Measurements from ENCODE around the gene MFRP. TPM values are rescaled to one million over a fixed set of nuclear protein-coding genes. Genes with fewer than 3 reads are reported as not detected.

MFRP gene
- polyA plus RNA-seq, 3 donors, result not detected

GRCh38 chr11:119359365-119360214, 13.1 kb upstream of the MFRP start:
- DNase-seq (ENCODE audit: low read depth in 3 of 3, low spot score in 2 of 3), result no peak

DNA sequence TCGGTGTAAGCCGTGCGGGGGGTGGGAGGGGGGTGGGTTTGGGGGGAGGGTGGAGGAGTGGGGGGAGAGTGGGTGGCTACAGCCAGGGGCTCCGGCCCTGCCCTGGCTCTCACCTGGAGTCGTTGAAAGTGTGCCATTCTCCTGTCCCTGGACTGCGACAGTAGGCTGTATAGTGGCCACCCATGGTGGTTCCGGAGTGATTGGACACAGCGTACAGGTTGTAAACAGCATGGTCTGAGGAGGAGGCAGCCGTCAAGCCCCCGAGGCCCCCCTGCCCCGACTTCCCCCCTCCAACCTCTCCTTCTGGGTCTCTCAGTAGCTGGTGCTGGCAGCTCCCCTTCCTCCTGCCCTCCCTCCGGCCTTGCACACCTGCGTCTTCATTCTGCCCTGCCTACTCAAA, 10.6 kb upstream of the MFRP start:
- no peak for DNase-seq (ENCODE audit: low read depth in 3 of 3, low spot score in 2 of 3)

- DNase-seq (ENCODE audit: low read depth in 3 of 3, low spot score in 2 of 3), result no peak
Measured at GRCh38 chr11:119356349-119357031, 10.0 kb upstream of the MFRP start.

DNA sequence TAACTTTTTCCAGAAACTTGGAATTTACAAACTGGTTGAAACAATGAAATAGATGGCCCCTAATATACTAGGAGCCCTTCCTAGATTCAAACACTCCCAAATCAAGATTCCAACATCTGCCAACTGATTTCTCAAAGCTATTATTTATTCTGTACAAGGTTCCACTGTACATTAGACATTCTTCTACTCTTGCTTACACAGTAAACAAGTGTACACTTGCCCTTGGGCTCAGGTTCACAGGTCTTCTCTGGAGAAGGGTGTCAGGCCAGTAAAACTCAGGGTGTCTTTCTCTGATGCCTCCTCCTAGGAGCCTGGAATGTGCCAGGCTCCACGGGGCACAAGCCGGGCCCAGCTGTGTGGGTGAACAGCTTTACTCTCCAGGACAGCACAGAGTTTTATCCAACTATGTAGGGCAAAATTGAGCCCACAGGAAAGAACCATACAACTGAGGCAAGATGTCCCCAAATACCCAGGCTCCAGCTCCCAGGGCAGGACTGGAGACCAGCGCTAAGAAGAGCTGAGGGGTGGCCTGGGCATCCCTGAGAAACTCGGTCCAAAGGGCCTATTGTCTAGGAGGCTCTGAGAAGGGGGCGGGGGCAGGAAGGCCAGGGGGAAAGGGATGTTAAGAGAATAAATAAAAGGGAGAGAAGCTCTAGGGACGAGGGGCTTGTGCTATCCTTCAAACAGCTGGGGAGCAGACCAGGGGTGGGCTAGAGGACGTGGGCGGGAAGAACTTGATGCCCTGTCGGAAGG, 8.8 kb upstream of the MFRP start:
- no peak for DNase-seq (ENCODE audit: low read depth in 3 of 3, low spot score in 2 of 3)

GRCh38 chr11:119352857-119353260, 6.4 kb upstream of the MFRP start:
- no peak for DNase-seq (ENCODE audit: low read depth in 3 of 3, low spot score in 2 of 3)

- no peak for DNase-seq (ENCODE audit: low read depth in 3 of 3, low spot score in 2 of 3)
Measured at GRCh38 chr11:119351232-119351631, 4.7 kb upstream of the MFRP start.

DNA sequence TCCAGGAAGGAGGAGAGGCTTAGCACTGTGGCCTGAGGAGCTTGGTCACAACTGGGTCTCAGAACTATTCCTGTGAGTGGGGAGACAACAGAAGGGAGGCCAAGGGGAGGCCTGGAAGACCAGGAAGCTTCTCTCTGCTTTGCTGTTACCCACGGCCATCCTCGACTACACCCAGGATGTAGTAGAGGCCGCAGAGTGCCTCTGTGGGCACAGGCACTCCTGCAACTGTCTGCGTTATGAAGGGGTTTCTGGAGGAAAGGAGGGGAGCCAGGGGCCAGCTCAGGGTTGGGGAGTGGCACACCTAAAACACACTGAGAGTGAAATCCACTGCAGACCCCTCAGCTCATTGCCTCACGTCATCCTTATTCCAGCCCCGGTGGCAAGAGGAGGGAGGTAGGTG, 3.8 kb upstream of the MFRP start:
- no peak for DNase-seq (ENCODE audit: low read depth in 3 of 3, low spot score in 2 of 3)

DNA sequence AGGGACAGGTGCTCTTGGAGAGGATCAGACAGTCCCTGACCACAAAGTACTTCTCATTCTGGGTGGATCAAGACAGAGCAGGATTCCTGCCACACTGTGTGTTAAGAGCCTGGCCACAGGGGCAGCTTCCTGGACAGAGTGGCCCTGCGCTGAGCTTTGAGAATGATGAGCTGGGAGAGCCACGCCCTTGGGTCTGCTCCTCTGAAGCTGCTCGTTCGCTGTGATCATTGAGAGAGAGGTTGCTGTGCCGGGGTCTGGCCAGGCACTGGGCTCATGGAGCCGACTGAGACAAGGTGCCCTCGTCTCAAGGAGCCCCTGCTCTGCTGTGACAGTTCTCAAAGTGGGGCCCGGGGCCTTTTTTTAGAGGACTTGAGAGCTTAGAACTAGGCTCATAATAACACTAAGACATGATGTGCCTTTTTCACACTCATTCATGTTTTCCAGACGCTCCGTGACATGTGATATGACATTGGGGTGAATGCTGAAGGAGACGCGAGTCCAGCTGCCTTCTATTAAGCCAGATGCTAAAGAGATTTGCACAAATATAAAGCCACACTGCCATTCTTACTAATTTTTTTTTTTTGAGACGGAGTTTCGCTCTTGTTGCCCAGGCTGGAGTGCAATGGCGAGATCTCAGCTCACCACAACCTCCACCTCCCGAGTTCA, 1.6 kb upstream of the MFRP start:
- DNase-seq (ENCODE audit: low read depth in 3 of 3, low spot score in 2 of 3), result no peak

GRCh38 chr11:119347242-119347641, 737 bp upstream of the MFRP start:
- no peak for DNase-seq (ENCODE audit: low read depth in 3 of 3, low spot score in 2 of 3)

- DNase-seq (ENCODE audit: low read depth in 3 of 3, low spot score in 2 of 3), result no peak
Measured at GRCh38 chr11:119345685-119346084, 820 bp downstream of the MFRP start.

GRCh38 chr11:119344291-119345010, 2.1 kb downstream of the MFRP start:
- no peak for DNase-seq (ENCODE audit: low read depth in 3 of 3, low spot score in 2 of 3)

DNA sequence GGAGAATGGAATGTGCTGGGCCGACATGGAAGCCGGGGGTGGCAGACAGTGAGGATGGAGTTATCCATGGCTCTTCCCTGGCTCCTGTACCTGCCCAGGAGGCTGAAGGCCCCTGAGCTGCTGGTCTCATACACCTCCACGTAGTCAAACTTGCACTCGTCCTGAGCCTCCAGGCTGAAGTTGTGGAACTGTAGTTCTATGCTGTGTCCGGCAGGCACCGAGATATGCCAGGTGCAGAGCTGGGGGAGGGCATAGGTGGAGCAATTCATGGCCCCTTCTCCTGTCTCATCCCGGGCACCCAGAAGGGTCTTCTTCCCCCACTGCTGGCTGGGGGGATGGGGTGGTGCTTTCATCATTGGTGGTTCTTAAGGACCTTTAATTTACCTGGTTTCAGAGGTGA, 2.8 kb downstream of the MFRP start:
- DNase-seq (ENCODE audit: low read depth in 3 of 3, low spot score in 2 of 3), result no peak

- no peak for DNase-seq (ENCODE audit: low read depth in 3 of 3, low spot score in 2 of 3)
Measured at GRCh38 chr11:119342362-119343130, 4.0 kb downstream of the MFRP start.

GRCh38 chr11:119342023-119342300, 4.5 kb downstream of the MFRP start:
- no peak for DNase-seq (ENCODE audit: low read depth in 3 of 3, low spot score in 2 of 3)

- DNase-seq (ENCODE audit: low read depth in 3 of 3, low spot score in 2 of 3), result no peak
Measured at GRCh38 chr11:119341222-119342022, 5.1 kb downstream of the MFRP start.

- peak in 1 of 3 donors; percentile 69 for DNase-seq (ENCODE audit: low read depth in 3 of 3, low spot score in 2 of 3)
Measured at GRCh38 chr11:119340335-119341221, 5.9 kb downstream of the MFRP start, which contains the start of gene C1QTNF5. Gene C1QTNF5 (minus strand): TSS chr11:119340883. CDS start chr11:119340397, 486 bp downstream.

- no peak for DNase-seq (ENCODE audit: low read depth in 3 of 3, low spot score in 2 of 3)
Measured at GRCh38 chr11:119339589-119340334, 6.7 kb downstream of the MFRP start.

Data from right renal cortex interstitium (tissue), 3 donors.